HuH-7.5 (cell line): Measurements from ENCODE around the gene IRF4.

Source experiments
- DNase-seq: peaks from one replicate; pipeline ENCODE4 v3.0.0; 2011; ENCODE audit warnings: low spot score

IRF4 gene

DNA sequence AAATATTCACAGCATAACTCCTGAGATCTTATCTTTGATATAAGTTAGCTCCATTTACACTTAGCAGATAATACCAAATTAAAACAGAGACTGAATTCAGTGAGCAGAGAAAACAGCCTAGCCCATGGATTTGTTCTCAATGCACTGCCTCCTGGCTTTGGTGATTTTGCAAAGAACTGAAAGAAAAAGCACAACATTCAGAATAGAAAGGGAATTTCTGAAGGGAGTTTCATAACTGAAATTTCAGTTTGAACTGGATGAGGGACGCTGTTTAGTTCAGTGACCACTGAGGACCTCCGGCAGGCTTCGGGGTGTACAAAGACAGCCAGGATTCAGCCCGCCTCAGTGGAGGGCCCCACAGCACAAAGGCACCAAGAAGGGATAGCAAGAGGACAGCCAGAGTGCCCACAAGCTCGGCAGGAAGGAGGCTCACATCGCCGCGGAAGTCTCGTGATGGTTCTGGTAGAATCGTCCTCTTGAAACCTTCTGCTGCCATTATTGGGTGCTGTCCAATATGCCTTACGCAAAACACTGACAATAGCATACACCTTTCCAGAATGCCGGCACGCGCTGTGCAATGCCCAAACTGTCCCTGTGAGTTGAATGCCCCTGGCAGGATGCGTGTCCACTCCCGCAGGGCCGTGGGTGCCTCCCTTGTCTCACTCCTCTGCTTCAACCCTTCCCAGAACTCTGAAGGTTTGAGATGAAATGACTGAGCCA lies 9.7 kb upstream of the IRF4 start:
- no peak for DNase-seq

DNA sequence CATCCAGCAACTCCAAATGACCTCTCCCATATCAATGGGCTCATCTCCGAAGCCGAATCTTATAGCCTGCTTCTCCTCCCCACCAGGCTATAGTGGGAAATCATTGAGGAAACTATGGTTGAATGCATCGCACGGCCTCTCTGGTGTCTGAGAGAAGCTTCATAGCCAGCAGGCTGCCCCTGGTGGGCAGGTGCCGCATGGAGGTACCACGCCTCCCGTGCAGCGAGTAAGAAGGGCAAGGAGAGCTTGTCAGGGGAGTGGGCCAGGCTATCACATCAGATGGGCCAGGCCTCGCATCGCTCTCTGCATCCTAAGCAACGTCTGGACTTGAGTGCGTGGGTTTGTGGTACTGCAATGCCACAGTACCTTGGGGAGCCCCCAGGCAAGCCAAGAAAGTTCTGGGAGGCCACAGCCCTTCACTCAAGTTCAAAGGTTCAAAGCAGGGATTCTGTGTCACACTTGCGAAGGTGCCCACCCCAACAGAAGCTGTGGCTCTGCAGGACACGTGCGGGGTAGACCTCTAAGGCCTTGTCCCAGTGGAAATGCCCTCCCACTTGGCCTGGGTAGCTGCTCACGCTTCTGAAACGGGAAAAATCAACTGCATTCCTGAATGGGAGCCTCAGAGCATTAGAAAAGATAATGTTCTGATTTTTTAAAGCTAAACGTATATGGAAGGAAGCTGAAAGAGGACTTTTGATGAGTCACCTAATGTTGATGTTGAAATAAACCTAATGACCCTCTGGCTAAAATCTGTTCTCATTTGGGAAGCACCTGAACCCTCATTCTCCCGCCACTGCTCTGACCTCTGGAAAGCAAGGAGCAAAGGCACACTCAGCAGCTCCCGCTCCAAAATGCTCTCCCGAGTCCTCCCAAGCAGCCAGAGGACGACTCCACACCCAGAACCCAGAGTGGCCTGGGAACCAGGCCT lies 8.4 kb upstream of the IRF4 start:
- no peak for DNase-seq

DNA sequence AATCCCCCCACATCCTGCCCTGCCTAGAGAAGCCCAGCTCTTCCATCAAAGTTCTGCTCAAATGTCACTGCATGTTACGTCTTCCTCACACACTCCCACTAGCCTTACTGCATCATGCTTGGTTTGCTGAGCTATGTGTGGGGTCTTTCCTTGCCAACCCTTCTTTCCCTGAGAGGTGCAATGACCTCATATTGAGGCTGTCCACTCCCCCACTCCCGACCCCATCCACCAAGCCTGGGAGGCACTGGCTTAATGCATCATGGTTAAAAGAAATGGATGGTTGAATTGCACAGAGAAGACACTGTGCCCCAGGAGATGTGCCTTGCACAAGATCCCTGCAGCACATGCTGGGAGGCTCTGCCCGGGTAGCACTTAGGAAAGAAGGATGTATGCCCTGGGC lies 7.7 kb upstream of the IRF4 start:
- no peak for DNase-seq

DNA sequence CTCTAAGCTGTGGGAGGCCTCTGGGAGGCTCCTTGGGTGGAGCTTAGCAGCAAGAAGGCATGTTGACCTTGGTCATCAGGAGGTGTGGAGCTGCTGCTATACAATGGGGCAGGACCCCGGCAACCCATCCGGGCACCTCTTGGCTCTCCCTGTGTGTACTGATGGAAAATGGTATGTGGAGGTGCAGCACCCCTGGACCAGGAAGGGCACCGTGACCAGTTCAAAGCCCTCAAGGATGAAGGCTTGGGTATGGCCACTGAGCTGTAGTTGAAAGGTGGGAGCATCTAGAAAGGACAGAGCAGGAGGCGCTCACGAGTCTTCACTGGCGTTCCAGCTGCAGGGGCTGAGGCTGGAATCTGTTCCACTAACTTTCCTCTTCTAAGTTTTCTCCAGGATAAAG lies 6.7 kb upstream of the IRF4 start:
- no peak for DNase-seq

DNA sequence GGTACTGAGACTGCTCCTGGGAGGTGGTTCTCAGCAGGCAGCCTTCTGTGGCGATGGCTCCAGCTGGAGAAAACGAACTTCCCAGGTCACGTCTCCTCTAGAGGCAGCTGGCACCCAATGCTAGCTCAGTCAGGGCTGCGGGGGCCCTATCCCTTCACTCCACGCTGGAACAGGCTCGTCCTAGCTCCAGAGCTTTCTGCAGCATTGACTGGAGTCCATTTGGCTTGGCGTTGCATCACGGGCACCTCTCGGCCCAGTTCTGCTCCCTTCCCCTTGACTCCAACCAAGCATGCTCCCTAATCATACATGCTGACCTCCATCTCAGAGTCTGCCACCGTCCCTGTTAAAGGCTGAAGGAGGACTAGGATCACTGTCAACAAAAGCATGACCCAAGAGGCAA lies 5.9 kb upstream of the IRF4 start:
- no peak for DNase-seq

DNA sequence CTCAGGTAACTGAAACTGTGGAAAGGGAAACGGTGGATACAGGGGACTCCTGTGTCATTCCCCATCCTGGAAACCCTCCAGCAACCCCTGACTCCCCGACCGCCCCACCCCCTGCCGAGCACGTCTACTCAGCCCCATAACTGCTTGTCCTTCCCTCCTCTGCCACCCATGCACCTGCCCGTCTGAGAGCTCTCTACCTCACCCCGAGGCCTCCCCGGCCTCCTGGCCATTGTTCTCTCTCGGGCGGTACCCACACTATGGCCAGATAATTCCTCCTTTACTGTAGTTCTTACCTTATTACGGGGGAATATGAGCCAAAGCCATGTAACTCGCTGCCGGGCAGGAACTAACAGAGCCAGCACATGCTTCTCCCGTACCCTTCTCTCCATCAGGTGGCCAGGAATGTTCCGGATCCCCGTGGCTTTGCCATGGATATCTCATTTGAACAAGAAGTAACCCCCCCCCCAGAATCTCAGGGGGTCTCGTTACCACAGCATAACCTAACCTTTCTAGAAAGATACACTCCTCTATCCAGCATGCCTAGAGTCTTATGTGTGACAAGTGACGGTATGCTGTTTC lies 4.8 kb upstream of the IRF4 start:
- DNase-seq = no peak

DNA sequence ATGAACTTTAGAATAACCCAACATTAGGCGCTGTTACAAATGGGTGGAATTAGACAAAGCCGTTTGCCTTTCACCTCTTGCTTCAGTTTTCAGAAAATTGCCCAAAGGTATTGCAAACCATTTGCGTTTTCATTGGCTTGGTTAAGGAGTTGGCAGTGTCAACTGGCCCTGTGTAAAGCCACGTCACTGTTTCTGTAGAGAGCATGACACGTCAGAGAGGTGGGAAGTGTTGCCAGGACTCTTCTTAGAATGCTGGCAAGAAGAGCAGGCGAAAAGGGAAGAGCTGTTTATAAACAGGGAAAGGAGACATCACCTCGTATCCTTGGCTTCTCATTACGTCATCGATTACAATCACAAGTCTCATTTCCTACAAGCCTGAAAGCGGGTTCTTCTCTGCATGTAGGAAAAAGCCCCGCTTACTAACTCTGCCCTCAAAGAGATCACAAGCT lies 4.2 kb upstream of the IRF4 start:
- DNase-seq = no peak

DNA sequence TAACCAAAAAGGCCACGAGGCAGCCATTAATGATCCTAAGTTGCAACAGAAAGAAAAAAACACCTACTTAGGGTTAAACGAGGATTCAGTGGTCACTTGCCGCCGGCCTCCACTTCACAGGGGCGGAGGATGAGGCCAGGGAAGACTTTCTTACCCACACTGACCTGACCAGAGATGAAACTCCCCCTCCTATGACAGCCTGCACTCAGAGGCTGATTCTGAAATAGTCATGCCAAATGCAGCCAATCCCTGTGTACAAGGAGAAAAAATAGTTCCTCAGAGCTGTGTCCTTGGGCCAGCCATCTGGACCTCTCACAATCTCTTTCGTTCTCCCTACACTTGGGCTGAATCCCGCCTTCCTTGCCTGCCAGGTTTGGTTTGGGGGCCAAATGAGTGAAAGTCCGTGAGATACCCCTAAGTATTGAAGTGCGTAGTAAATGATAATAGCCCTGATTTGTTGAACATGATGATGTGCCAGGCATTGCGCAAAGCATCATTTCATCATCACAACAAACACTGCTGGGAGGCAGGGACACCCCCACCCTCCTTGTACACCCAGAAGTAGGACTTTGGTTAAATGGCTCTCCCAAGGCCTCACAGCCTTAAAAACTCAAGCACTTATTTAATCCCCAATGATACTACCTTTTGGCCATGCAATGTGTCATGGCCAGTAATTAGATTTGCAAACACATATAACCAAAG lies 3.2 kb upstream of the IRF4 start:
- no peak for DNase-seq

DNA sequence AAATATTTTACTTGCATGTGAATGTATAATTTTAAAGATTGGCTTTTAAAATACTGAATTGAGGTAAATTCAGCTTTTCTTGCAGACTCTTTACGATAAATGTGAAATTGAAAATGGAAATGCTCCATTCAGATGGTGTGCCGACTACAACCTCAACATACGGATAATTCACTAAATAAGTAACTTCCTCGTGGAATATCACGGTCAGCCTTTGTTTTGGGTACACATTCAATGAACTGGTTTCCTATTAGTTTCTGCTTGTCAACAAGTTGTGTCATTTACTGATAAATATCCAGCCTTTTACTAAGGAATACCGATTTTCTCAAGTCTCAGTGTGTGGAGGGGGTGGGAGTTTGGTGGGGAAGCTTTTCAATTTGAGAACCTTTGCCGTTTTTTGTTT lies 2.4 kb upstream of the IRF4 start:
- no peak for DNase-seq

DNA sequence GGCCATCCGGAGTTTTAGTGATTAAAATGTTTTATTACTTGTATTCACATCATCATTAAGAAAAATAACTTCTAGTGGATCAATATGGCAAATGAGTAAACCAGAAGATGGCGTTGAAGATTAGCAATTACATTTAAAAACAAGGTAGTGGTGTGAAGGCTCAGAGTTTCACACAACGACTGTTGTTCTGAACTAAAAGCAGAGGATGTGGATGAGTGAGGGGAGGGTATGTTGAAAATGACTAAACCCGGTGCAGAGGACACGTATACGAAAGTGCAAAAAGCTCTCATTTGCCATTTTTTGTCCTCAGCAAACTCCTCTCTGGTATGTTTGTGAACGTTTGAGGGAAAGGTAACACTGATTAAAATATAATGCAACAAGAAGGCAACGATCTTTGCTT lies 1.9 kb upstream of the IRF4 start:
- no peak for DNase-seq

DNA sequence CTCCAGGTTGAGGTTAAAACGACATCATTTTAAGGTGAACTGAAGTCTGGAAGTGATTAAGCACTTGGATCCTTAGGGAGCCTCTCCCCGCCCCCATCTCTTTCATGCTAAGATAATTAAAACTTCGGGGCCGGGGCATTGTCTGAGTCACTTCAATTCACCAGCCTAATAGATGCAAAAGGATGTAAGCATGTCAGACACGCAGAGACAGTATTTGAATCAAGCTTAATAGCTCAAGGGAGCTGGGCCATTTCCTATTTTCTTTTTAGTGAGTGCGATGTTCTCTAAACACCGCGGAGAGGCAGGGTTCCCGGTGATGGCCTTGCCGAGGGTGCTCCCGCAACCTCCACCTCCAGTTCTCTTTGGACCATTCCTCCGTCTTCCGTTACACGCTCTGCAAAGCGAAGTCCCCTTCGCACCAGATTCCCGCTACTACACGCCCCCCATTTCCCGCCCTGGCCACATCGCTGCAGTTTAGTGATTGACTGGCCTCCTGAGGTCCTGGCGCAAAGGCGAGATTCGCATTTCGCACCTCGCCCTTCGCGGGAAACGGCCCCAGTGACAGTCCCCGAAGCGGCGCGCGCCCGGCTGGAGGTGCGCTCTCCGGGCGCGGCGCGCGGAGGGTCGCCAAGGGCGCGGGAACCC lies 516 bp upstream of the IRF4 start:
- no peak for DNase-seq

DNA sequence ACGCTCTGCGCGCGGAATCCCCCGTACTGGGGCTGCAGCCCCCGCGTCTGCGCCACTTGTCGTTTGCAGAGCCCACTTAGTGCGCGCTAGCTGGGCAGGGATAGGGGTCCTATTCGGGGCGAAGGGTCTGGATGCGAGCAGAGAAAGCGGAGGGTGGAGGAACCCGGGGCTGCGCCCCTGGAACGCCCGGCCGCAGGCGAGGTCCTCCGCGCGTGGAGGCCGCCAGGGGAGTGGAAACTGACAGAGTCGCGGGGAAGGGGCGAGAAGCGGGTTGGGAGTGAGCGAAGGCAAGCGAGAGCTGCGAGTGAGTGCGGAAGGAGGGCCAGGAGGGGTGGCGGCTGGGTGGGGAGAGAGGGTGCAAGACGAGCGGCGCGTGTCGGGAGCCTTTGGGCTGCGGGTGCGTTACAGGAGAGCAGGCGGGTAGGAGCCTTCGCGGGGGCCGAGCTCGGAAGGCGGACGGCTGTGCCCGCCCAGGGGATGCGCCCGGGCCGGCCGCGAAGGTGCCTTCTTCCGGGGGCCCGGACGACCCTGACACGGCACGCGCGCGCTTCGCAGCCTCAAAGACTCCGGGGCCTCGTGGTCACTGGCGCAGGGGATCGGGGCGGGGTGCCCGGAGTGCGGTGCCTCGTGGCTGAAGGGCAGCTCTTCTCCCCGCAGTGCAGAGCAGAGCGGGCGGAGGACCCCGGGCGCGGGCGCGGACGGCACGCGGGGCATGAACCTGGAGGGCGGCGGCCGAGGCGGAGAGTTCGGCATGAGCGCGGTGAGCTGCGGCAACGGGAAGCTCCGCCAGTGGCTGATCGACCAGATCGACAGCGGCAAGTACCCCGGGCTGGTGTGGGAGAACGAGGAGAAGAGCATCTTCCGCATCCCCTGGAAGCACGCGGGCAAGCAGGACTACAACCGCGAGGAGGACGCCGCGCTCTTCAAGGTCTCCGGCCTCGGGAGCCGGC lies 1.2 kb downstream of the IRF4 start:
- no peak for DNase-seq

DNA sequence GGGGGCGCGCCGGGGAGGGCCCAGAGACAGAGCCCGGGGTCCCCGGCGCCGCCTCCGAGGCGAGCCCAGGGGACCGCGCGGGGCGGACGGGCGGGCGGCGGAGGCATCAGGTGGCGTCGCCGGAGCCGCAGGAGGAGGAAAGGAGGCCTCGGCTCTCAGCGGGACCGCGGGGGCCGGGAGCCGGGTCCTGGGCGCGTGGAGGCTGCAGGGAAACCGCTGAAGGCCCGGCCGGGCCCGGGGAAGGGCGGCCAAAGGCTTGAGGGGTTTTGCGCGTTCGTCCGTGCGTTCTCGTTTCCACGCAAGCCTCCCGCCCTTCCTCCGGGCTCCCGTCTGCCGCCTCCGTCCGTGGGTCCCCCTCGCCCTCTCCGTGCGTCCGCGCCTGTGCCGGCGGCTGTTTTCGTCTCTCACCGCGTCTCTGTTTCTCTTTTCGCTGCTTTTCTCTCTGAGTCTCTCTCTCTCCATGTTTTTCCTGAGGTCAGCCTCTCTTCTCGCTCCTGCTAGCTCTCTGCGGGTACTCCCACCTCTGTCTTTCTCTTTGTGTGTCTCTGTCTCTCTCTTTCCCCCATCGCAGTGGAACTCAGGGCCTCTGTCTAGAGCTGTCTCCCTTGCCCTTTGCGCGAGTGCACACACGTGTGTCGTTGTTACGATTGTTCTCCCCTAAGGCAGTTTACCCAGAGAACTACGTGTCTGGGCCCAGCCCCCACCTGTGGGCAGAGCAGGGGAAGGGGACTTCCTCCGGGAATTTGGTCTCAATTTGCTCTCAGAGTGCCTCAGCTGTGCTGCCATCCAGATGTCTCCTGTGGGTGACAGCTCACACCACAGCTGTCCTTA lies 2.1 kb downstream of the IRF4 start:
- DNase-seq = no peak

DNA sequence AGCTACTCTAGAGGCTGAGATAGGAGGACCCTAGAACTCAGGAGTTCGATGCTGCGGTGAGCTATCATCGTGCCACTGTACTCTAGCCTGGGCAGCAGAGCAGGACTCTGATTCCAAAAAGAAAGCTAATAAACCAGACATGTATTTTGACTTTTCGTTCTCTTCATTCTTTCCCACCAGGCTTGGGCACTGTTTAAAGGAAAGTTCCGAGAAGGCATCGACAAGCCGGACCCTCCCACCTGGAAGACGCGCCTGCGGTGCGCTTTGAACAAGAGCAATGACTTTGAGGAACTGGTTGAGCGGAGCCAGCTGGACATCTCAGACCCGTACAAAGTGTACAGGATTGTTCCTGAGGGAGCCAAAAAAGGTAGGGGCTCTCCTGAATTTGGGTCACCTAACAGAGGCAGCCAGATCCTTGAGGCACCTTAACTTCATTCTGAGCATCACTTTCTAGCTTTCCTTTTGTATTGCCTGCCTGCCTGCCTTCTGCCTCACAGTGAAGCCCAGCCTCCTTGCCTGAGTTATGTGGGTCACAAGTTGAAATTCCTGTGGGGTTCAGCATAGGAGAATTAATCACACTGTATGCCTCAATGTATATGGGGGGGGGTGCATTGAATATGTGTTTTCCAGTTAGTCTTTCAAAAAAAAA lies 3.2 kb downstream of the IRF4 start:
- no peak for DNase-seq

DNA sequence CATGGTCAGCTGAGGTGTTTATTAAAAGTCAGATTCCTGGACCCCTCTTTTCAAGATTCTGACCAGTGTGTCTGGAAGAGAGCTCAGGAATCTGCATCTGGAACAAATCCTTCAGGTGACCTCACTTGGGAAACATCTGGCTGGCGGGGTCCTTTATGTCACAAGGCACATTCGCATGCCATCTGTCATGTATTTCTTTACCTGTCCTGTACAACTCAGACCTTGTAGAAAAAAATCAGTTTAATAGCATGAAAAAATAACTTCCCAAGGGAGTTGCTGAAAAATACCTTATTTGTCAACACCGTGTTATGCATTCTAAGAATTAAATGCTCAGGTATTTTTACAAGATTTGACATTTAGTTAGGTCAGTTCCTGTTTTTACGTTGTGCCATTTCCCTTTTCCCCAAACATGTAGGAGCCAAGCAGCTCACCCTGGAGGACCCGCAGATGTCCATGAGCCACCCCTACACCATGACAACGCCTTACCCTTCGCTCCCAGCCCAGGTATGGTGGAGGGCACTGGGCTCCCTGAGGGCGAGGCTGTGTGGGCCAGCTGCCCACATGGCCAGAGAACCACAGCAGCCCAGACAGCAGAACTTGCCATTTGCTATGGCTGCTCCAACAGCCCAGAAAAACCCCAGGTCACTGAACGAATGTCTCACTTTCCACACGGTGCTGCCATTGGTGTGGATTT lies 4.0 kb downstream of the IRF4 start:
- DNase-seq = no peak

DNA sequence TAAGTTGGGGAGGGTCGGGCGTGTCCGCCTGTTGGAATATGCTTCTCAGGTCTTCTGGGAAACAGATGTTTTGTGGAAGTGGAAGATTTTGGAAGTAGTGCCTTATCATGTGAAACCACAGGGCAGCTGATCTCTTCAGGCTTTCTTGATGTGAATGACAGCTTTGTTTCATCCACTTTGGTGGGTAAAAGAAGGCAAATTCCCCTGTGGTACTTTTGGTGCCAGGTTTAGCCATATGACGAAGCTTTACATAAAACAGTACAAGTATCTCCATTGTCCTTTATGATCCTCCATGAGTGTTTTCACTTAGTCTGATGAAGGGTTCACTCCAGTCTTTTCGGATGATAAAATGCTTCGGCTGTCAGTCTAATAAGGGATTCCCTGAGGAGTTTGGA lies 4.6 kb downstream of the IRF4 start:
- DNase-seq = no peak

DNA sequence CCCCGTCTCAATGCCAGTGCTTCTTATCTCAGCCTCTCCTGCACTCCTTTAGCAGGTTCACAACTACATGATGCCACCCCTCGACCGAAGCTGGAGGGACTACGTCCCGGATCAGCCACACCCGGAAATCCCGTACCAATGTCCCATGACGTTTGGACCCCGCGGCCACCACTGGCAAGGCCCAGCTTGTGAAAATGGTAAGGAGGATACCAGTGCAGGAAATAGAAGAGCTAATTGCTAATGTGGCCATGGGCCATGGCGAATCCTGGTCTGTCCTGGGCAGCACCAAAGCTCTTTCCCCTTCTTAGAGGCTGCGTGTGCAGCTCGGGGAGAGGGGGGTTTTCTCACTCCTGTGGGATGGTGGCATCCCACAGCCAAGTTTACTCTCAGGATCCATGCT lies 5.5 kb downstream of the IRF4 start:
- DNase-seq = no peak

DNA sequence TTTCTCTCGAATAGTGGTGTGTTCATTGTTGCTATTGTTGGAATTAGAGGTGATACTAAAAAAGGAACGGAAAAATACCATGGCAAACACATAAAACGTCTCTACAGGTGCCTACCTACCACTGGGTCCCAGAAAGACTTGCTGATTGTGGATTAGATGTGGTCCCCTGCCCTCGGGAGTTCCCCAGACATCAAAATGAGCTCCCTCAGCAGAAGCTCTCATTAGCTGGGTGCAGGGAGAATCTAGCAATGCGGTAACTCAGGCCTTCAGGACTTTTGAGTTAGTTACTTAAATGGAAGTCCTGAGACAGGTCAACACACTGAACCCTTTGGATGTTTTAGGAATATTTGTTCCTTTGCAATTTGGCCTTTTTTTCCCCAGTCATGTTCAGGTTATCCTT lies 6.1 kb downstream of the IRF4 start:
- DNase-seq = no peak

DNA sequence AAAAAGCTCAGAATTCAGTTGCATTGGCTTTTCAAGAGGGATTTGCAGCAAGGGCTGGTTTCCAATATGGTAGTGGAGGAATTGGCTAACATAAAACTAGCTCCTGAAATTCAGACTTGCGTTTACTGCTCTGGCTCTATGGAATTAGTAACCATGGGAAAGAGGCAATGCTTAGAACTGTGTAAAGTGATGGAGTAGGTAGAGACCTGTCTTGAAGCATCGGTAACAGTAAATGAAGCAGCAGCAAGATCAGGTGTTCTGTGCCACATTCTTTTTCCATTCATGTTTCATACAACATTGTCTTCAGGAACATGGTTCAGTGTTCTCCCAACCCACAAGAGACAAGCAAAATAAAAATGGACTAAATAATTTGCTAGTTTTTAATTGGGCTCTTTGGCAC lies 6.5 kb downstream of the IRF4 start:
- DNase-seq = no peak
